NK-92 (cell line): ENCODE measurements around the gene PADI1.
"Not testable (repeated sequence)": the region's sequence is repeated elsewhere in the genome, so short reads cannot be mapped to it uniquely, and the experiment has no call there.

Source experiments
- DNase-seq: peaks from one replicate; lab custom pipeline; 2025; ENCODE audit not compliant: unreplicated experiment; lab: John Stamatoyannopoulos, UW

Gene PADI1

GRCh38 chr1:17239420-17239819, 34.5 kb downstream of the PADI1 start:
- no peak for DNase-seq

GRCh38 chr1:17241011-17241779, 36.3 kb downstream of the PADI1 start:
- DNase-seq: not testable (repeated sequence)

GRCh38 chr1:17241780-17242074, 36.8 kb downstream of the PADI1 start:
- DNase-seq: not testable (repeated sequence)

GRCh38 chr1:17243274-17243673, 38.3 kb downstream of the PADI1 start:
- no peak for DNase-seq

GRCh38 chr1:17244821-17245740, 40.2 kb downstream of the PADI1 start:
- DNase-seq: no peak

GRCh38 chr1:17245816-17246325, 40.9 kb downstream of the PADI1 start:
- DNase-seq: no peak

GRCh38 chr1:17246971-17247370, 42.0 kb downstream of the PADI1 start:
- no peak for DNase-seq

- no peak for DNase-seq
These were observed 43.9 kb downstream of the PADI1 start, which contains the start of gene PADI3 for GRCh38 chr1:17248781-17249180. PADI3 (plus strand) TSS chr1:17249098; CDS start chr1:17249138, 40 bp downstream.

- DNase-seq: no peak
These were observed 45.7 kb downstream of the PADI1 start for GRCh38 chr1:17250601-17251000.

- no peak for DNase-seq
These were observed 46.3 kb downstream of the PADI1 start for GRCh38 chr1:17251246-17251645.

GRCh38 chr1:17251701-17252376, 46.9 kb downstream of the PADI1 start:
- no peak for DNase-seq

- DNase-seq: no peak
These were observed 50.4 kb downstream of the PADI1 start for GRCh38 chr1:17255336-17255735.

GRCh38 chr1:17258116-17258757, 53.3 kb downstream of the PADI1 start:
- no peak for DNase-seq

GRCh38 chr1:17258758-17259130, 53.8 kb downstream of the PADI1 start:
- DNase-seq: no peak

- no peak for DNase-seq
These were observed 54.4 kb downstream of the PADI1 start for GRCh38 chr1:17259233-17259873.

- no peak for DNase-seq
These were observed 55.3 kb downstream of the PADI1 start for GRCh38 chr1:17260264-17260663.

GRCh38 chr1:17260738-17261137, 55.8 kb downstream of the PADI1 start:
- no peak for DNase-seq

GRCh38 chr1:17263936-17264335, 59.0 kb downstream of the PADI1 start:
- DNase-seq: no peak

- no peak for DNase-seq
These were observed 59.5 kb downstream of the PADI1 start for GRCh38 chr1:17264470-17264869.

- no peak for DNase-seq
These were observed 60.2 kb downstream of the PADI1 start for GRCh38 chr1:17265162-17265561.
